Lower lobe of right lung (tissue), 2 donors: Measurements from ENCODE around the gene HFE. TPM values are rescaled to one million over a fixed set of nuclear protein-coding genes. Genes with fewer than 3 reads are reported as not detected.

Source experiments
- ATAC-seq, 2 donors: fragments of 200-7000 bp; cut with Tn5 transposase; one replicate each; pipeline ENCODE4 v1.9.1; 2020 to 2022; ENCODE audit warnings: mild to moderate bottlenecking in 2 of 2, moderate library complexity in 2 of 2
- DNase-seq: peaks from one replicate; pipeline ENCODE4 v3.0.0-alpha.2; 2020
- H3K27ac ChIP-seq: fragments of 200-600 bp; one replicate; pipeline ENCODE4 v1.8.0; 2022
- H3K27me3 ChIP-seq: fragments of 200-600 bp; one replicate; pipeline ENCODE4 v1.8.0; 2022; ENCODE audit warnings: low read depth
- H3K36me3 ChIP-seq: fragments of 200-600 bp; one replicate; pipeline ENCODE4 v1.8.0; 2022; ENCODE audit warnings: mild to moderate bottlenecking
- H3K4me1 ChIP-seq: fragments of 200-600 bp; one replicate; pipeline ENCODE4 v1.8.0; 2022
- H3K4me3 ChIP-seq: fragments of 200-600 bp; one replicate; pipeline ENCODE4 v1.8.0; 2022; ENCODE audit warnings: mild to moderate bottlenecking
- H3K9me3 ChIP-seq: fragments of 200-600 bp; one replicate; pipeline ENCODE4 v1.8.0; 2022
- intact Hi-C: fragments of 100-400 bp; cut with DNase I; formaldehyde crosslinking; loops from one replicate; pipeline ENCODE4 v1.11.0; 2022
- total RNA-seq: library from RNA; stranded (reverse); fragmentation: NEBNext Ultra II Directional; extraction: Animal tissue kit (Norgen Biotek cat#: 25700); gene quantifications from one replicate; pipeline ENCODE4 v1.2.1, GENCODE V29; 2021
- TF ChIP-seq, protein P1 (sequence below): fragments of 200-600 bp; IDR thresholded peaks from one replicate; pipeline ENCODE4 v1.8.0; 2022; ENCODE audit warnings: antibody characterized with exemption, mild to moderate bottlenecking
- donor health status: DM: no; HTN: yes; CAD: no; lungs with severe emphysema.

HFE gene
- total RNA-seq, 1 donor from 2014 or later: 12.4 TPM

DNA sequence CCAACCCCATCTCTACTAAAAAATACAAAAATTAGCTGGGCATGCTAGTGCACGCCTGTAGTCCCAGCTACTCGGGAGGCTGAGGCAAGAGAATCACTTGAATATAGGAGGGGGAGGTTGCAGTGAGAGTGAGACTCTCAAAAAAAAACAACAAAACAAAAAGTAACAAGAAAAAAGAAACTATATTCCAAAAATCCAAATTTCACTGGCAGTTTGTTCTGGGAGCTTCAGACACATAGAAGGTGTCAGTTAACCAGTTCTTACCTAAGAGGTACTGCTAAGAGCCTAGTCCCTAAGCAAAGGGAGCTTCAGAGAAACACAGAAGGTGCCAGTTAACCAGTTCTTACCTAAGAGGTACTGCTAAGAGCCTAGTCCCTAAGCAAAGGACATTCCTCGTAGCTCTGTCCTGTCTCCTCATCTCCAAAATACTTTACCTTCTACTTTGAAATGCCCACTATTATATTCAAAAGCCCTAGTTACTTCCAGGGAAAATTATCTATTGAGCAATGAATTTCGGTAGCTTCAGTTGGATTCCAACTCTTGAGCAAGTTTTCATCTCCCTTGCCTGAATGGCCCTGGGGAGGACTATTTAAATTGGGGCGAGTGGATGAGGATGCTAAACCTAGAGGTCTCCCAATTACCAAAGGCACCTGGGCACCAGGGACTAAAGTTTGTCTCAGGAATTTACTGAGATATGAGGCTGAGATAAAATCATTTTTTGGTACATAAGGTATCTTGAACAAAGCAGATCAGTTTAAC, 41.0 kb downstream of the HFE start:
- Histone ChIP-seq H3K27me3 (no peaks in the 10 kb centered on the region), H3K27ac (no peak overlapping the region), H3K4me3 (peak overlapping the region; percentile 80), H3K36me3 (peaks cover 41% of the 10 kb centered on the region), H3K9me3 (no peaks in the 10 kb centered on the region), H3K4me1 (peaks cover 17% of the 10 kb centered on the region)
- no peak for ATAC-seq
- TF ChIP-seq, protein P1, sequence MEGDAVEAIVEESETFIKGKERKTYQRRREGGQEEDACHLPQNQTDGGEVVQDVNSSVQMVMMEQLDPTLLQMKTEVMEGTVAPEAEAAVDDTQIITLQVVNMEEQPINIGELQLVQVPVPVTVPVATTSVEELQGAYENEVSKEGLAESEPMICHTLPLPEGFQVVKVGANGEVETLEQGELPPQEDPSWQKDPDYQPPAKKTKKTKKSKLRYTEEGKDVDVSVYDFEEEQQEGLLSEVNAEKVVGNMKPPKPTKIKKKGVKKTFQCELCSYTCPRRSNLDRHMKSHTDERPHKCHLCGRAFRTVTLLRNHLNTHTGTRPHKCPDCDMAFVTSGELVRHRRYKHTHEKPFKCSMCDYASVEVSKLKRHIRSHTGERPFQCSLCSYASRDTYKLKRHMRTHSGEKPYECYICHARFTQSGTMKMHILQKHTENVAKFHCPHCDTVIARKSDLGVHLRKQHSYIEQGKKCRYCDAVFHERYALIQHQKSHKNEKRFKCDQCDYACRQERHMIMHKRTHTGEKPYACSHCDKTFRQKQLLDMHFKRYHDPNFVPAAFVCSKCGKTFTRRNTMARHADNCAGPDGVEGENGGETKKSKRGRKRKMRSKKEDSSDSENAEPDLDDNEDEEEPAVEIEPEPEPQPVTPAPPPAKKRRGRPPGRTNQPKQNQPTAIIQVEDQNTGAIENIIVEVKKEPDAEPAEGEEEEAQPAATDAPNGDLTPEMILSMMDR: no peak
- intact Hi-C loops: no loop called here
- no peak for DNase-seq

DNA sequence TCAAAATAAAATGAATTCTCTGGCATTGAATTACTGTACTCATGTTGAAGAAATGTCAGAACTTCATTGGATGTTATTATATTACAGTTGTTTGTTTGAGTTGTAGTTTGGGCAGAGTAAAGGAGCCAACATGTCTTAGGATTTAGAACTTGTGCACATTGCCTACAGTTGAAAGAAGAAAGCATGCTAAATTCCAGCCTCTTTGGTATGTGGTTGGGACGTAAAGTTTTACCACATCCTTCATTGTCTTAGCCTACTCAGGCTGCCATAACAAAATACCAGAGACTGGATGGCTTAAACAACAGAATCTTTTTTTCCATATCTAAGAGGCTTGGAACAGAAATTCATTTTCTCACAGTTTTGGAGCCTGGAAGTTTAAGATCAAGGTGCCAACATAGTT, 42.4 kb downstream of the HFE start:
- DNase-seq (no peak), ATAC-seq (no peak)
- Histone ChIP-seq H3K9me3 (no peaks in the 10 kb centered on the region), H3K4me3 (no peak overlapping the region), H3K27me3 (no peaks in the 10 kb centered on the region), H3K4me1 (peaks cover 17% of the 10 kb centered on the region), H3K36me3 (peaks cover 44% of the 10 kb centered on the region), H3K27ac (no peak overlapping the region)
- intact Hi-C loops: no loop called here
- TF ChIP-seq, protein P1: no peak

DNA sequence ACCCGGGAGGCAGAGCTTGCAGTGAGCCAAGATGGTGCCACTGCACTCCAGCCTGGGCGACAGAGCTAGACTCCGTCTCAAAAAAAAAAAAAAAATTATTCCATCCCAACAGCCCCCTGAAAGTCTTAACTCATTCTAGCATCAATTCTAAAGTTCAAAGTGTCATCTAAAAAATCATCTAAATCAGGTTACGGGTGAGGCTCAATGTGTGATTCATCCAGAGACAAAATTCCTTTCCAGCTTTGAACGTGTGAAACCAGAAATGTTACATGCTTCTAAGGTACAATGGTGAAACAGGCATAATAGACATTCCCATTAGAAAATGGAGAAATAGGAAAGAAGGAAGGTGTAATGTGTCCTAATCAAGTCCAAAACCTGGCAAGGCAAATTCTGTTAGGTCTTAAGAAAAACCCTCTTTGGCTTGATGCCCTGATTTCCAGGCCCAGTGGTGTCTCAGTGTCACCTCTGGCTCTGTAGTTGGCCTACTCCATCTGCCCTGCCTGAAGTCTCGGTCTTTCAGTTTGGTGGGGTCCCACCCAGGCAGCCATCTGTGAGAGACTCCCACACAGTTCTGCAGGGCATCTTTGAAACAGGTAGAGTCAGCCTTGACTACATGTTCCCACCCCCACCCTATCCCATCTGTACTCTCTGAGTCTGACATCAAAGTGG, 43.5 kb downstream of the HFE start:
- H3K27ac ChIP-seq: no peak overlapping the region
- no peak for ATAC-seq
- H3K9me3 ChIP-seq: no peaks in the 10 kb centered on the region
- no peak for DNase-seq
- no peak overlapping the region for H3K4me3 ChIP-seq
- intact Hi-C loops: no loop called here
- H3K36me3 ChIP-seq: peaks cover 44% of the 10 kb centered on the region
- TF ChIP-seq, protein P1: no peak
- no peaks in the 10 kb centered on the region for H3K27me3 ChIP-seq
- H3K4me1 ChIP-seq: peaks cover 17% of the 10 kb centered on the region

DNA sequence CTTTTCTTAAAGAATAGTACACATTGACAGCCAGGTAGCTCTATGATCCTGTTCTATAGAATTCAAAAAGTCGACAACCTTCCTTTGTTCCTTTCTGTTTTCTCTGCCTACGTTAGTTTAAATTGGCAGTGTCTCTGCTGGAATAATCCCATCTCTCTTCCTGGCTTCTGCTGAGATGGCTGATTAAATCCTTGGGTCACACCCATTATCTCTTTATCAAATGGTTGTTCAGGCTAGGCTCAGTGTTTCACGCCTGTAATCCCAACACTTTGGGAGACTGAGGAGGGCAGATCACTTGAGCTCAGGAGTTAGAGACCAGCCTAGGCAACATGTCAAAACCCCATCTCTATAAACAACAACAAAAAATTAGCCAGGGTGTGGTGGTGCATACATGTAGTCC, 44.4 kb downstream of the HFE start:
- DNase-seq: no peak
- ATAC-seq: no peak
- H3K4me1 ChIP-seq: peaks cover 17% of the 10 kb centered on the region
- no peaks in the 10 kb centered on the region for H3K27me3 ChIP-seq
- H3K36me3 ChIP-seq: peaks cover 44% of the 10 kb centered on the region
- TF ChIP-seq, protein P1: no peak
- H3K4me3 ChIP-seq: no peak overlapping the region
- H3K27ac ChIP-seq: no peak overlapping the region
- H3K9me3 ChIP-seq: no peaks in the 10 kb centered on the region
- intact Hi-C loops: no loop called here

DNA sequence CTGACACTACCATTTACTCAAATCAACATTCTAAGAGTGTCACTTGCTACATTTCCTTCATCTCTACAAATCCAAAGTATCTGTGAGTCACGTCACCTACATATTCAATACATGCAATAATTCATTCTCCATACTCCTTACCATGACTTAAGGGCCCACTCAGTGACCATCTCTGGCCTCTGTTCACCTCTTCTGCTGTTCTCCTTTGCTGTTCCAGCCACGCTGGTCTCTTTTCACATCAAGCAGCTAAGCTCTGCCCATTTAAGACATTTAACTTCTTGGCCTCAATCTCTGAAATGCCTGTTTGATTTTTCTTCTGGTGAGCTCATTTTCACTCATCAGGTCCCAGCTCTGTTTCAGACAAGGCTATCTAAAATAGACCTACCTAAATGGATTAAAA, 46.5 kb downstream of the HFE start:
- DNase-seq: no peak

More for the DNA sequence above, 46.5 kb downstream of the HFE start:
- intact Hi-C loops: no loop called here
- peaks cover 43% of the 10 kb centered on the region for H3K36me3 ChIP-seq
- H3K4me3 ChIP-seq: no peak overlapping the region
- TF ChIP-seq, protein P1: no peak
- no peak overlapping the region for H3K27ac ChIP-seq
- no peaks in the 10 kb centered on the region for H3K9me3 ChIP-seq
- no peaks in the 10 kb centered on the region for H3K27me3 ChIP-seq
- no peaks in the 10 kb centered on the region for H3K4me1 ChIP-seq
- no peak for ATAC-seq
